GM21390 (cell line): Measurements from ENCODE around the gene TRAPPC12.
"Not testable (repeated sequence)": the region's sequence is repeated elsewhere in the genome, so short reads cannot be mapped to it uniquely, and the experiment has no call there.

Experiments used
- ATAC-seq: cut with Tn5 transposase; IDR thresholded peaks from one replicate; pipeline ENCODE4 v1.9.1; 2021; ENCODE audit not compliant: unreplicated experiment

TRAPPC12 gene

GRCh38 chr2:3451926-3452671 is 72.6 kb downstream of the TRAPPC12 start:
- ATAC-seq: no peak

DNA sequence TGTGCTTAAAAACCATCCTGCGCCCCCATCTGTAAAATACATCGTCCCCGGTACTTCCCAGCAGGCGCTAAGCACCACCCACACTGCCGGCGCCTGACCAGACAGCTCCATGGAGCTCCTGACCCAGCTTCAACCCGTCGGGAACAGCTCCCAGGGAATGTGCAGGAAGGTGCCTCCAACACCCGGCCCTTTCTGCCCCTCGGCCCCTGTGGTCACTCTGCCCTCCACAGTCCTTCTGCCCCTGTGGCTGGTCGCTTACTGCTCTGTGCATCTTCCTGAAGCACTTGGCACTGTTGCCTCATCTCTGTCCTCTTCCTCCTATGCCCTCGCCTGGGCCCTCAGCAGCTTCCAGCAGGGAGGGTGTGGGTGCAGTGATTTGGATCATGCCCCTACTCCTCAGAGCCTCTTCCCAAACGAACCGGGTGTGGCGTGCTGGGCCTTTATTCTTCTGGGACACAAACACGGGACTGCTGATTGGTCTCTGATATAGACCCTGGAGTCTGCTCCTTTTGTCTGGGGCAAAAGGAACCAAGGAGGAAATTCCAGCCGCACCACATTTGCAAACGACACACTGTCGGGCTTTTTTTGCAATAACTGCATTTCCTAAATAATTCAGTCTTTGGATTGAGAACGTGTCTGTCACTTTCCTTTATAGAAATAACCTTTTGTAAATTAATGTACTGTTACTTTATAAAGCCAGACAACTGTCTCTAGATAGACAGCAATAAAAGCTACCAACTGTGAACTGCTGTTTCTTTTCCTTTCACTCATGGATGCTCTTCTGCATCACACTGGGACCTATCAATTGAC is 73.9 kb downstream of the TRAPPC12 start:
- no peak for ATAC-seq

GRCh38 chr2:3454005-3454404 is 74.5 kb downstream of the TRAPPC12 start:
- ATAC-seq: not testable (repeated sequence)

GRCh38 chr2:3454802-3455201 is 75.3 kb downstream of the TRAPPC12 start:
- no peak for ATAC-seq

DNA sequence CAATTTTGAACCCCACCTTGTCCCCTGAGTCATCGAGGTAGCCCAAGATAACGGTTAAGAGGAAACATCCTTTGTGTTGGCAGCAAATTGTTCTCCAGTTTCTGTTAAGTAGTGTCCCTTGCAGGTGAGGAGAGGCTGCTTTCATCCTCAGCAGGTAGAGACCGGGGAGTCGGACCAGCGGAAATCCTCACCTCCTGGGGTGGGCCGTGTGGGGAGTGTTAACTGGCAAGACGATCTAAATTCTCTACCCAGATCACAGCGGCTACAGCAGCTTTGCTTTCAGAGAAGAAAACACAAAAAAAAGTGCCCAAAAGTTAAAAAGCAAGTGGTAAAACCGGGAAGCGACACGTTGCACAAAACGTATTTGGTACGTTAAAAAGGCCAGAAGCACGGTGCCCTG is 76.6 kb downstream of the TRAPPC12 start:
- no peak for ATAC-seq

DNA sequence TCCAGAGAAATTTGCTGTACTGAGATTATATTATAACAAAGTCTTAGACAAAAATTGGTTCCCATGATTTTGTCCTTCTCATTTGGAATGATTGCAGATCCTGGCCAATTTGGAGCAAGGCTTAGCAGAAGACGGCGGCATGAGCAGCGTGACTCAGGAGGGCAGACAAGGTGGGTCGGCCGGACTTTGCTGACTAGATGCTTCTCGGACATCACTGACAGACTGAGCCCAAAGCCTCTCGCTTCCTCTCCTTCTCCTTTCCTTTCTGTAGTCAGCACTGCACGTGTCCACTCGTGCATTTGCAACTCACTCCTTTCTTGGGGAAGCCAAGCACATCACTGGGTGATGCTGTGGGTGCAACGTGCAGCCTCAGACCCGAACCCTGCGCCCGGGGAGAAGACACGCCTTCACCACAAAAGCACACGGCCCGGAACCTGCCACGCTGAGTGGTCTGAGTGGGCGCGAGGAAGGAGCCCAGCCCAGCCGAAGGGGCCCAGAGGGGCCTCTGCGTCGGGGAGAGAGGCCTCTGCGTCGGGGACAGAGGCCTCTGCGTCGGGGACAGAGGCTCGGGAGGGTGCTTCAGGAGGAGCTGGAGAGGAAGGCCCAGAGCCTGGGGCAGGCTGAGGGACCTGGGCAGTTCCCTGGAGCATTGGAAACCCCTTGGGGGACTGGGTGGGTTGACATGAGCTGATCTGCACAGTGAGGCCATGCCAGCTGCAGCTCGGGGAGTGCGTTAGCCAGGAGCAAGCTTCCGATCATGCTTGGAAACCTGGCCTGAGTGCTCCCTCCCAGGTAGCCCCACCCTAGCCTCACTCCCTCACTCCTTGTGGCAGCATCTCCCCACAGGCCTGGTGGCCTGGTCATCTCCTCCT is 78.3 kb downstream of the TRAPPC12 start:
- ATAC-seq: no peak

DNA sequence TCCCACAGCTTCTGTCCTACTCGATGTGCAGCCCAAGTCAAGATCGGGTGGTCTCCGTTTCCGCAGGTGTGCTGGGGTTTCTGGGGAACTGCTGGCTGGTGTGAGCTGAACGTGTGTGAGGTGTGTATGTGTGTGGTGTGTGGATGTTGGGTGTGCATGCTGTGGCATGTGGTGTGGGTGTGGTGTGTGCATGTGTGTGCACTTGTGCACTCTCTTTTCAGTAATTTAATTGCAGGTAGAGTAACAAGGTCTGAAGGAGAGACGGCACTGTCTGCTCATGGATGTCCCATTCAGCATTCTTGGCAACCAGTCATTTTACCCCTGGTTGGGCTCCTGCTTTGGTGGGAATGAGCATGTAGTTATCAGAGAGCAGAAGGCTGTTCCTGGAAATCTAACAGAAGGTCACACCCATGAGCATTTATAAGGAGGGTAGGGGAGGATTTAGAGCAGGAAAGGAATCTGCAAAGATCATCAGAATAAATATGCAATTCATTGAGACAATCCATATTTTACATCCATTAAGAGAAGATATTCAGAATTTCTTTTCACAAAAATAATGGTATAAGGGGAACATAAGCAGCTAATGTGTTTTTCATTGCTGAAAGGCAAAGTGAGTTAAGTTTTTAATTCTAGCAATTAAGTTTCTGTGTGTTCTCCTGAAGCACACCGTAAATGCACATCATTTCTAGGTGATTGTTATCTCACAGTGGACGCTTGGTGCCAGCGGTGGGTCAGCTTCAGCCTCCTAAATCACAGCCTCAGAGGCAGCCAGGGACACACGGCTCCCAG is 79.1 kb downstream of the TRAPPC12 start:
- no peak for ATAC-seq

DNA sequence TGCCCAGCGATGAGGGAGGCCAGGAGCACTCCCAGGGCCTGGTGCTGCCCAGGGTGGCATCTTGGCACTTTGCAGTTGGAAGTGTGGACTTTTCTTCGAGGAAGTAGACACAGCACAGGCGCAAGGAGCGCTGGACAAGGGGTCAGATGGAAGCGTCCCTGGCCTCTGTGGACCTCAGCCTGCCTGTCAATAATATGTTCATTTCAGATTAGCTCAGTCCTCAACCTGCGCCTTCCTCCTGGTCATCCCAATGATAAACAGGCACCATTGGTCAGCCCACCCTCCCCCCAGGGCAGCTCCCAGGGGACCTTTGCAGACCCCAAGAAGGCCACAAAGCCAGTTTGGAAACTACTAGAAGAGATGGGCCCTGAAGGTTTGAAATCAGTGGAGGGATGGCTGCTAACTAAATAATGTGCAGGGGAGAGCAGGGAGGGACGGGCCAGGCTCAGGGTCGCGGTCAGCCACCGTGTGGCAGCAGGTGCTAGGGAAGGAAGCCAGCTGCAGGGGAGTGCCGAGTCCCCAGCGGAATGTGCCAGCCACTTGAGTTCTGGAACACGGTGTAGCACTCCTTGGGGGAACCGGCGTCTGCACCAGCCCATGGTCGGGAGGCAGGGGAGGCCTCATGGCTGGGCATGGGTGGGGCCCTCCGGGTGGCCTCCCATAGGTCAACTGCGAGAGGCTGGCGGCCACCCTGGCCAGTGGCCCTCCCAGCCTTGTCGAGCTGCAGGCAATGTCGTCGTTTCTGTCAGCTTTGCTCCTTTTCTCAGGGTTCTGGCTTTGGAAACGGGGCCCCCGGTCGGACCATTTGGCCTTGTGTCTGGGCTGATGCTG is 79.9 kb downstream of the TRAPPC12 start:
- ATAC-seq: no peak

GRCh38 chr2:3460156-3460555 is 80.7 kb downstream of the TRAPPC12 start:
- ATAC-seq: no peak

DNA sequence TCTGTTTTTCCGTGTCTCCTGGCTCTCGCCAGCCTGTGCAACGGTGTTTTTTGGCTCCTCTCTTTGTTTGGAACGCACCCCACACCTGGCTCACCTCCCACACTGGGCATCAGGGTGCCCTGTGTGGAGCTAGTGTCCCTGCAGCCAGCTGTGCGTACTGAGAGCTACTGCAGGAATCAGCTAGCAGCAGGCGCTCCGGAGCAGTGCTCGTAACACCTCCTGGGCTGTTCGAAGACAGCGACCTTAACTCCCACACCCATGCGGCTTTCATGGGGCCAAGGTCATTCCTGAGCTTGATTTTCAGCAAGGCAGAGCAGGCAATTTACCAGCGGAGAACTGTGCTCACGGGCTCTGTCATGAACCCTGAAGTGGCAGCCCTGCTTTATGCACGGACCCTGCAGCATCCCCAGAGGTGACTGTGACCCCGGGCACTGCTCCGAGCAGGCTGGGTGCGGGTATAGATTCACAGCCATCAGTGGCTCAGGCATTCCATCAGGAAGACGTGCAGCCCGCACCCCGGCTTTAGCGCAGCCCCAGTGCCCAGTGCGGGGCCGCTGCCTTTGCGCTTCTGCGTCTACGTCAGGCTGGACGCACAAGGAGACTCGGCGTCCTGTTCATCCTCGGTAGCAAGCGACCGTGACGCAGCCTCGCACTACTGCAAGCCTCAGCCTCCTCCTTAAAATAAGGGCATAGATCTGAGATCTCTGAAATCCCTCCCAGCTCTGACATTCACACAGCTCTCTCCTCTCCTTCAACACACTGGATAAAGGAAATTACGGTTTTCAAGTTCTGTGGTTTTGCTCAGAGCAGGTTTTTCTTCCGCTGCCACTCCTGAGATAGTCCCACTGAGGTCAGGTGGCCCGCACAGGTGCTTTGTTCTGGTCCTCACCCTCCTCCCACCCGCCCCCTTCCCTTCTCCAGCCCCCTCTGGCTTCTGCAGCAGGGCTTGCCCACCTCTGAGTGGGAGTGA is 81.6 kb downstream of the TRAPPC12 start:
- no peak for ATAC-seq

DNA sequence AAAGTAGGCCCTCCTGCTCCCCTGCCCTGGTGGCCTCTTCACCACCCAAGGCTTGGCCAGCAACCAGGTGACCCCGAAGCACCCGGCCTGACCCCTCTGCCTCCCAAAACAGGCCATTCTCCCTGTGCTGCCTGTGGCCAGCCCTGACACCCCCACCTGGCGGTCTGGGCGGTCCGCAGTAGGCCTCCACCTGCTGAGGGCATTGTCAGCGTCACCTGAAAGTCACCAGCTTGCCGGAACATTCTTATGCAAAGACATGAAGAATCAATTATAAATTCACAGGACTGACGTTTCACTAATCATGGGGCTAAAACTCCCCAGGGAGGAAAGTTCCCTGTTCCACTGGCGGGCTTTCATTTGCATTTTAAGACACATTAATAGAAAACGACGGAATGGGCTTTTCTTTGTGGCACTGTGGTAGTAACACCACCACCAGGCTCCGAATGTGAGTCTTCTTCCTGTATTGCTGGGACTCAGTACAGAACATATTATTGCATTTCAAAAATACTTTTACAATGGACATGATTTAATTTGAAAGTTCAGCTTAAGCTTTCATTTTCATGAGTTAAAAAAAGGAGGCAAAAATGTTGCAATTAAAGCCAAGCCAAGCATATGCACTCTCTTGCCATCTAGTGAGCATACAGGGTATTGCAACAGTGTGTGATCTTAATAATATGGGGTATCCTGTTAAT is 82.5 kb downstream of the TRAPPC12 start:
- peak; percentile 79 for ATAC-seq

DNA sequence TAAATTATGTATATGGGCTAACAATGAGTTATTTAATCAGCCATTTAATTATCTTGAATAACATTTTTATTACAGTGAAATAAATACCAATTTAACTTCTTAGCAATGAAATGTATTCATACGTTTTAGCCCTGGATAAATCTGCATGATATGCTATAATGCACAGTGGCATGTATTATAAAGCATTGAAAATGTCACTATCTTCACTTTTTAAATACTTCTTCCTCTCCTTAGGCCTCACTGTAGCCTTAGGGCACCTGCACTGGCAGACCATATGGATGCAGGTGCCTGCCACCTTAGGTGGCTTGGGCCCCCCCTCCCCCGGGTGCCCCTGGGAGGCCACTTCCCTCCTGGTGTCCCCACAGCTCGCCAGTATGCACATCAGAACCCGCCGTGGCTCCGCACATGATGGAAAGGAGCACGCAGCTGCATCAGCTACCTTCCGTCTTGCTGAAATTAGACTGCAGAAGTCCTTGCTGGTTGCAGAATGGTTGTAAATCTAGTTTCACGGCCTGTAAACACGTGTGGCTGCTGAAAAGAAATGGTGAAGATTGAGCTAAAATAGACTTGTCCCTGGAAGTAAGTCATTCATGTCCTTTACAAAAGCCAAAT is 83.1 kb downstream of the TRAPPC12 start:
- peak; percentile 4 for ATAC-seq

DNA sequence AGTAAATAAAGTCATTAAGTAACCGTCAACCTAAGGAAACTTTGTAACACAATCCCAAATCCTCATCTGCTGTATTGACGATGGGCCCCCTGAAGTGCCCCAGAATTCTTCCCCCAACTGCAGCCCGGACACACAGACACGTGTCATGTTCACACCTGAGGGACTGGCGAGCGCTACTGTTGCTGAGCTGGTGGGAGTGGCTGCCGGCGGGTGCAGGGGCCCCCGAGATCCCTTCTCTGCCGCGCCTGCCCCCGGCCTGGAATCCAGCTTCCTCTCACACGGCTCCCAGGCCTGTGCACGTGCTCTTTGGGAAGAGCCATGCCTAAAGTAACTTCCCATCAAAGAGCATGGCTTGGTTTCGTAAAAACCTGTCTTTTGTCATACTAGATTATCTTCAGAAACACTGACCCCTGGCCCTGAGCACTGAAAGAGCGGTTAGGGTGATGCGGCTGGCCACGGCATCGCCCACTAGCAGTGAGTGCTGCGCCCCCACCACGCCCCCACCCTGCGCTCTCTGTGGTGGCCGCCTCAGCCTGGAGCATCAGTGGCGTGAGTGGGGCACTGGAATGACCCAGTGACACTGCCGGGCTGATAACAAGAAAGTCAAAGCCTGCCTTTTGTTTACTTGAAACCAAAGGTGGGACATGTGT is 83.8 kb downstream of the TRAPPC12 start:
- ATAC-seq: no peak

DNA sequence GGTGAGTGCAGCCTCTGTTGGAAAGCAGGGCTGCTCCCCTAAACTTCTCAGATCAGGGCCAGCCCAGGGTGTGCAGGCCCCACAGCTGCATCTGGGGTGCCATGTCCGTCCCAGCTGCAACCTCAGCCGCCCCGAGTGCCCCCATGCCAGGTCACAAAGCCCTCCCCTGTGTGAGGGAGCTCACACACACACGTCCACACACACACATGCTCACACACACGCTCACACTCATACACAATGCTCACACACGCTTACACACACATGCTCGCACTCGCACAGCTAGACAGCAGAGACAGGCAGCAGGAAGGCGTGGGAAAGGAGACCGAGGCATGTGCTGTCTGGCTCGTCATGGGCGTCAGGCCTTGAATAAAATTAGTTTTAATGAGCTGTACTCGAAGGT is 84.5 kb downstream of the TRAPPC12 start:
- ATAC-seq: no peak

- ATAC-seq: no peak
Measured at GRCh38 chr2:3464401-3465005, 85.0 kb downstream of the TRAPPC12 start.

GRCh38 chr2:3465328-3465727 is 85.8 kb downstream of the TRAPPC12 start:
- ATAC-seq: no peak
